ENCODE data around the gene CACNA2D1.

GRCh38 chr7:82175319-82175718 is 268.3 kb downstream of the CACNA2D1 start:
- TF ChIP-seq HDGF (IDR thresholded peaks at IDR 0.05; ENCODE audit: borderline replicate concordance) = no peak
- no peak for TF ChIP-seq ZNF384 (IDR thresholded peaks at IDR 0.05)
- TF ChIP-seq SUZ12 (IDR thresholded peaks at IDR 0.05) = no peak
- TF ChIP-seq TARDBP (IDR thresholded peaks at IDR 0.05) = no peak
- TF ChIP-seq CTBP1 (IDR thresholded peaks at IDR 0.05; ENCODE audit: borderline replicate concordance) = no peak
- TF ChIP-seq FOXM1 (IDR thresholded peaks at IDR 0.05; ENCODE audit: borderline replicate concordance) = no peak
- no peak for TF ChIP-seq ARNT (IDR thresholded peaks at IDR 0.05)
- TF ChIP-seq SP1 (IDR thresholded peaks at IDR 0.05) = no peak
- no peak for TF ChIP-seq NFRKB (IDR thresholded peaks at IDR 0.05)
- TF ChIP-seq PKNOX1 (IDR thresholded peaks at IDR 0.05) = no peak
